H1 (cell line): Measurements from ENCODE around the gene VDR. TPM values are rescaled to one million over a fixed set of nuclear protein-coding genes. Genes with fewer than 3 reads are reported as not detected.

Experiments used
- CTCF ChIA-PET: fragments of 300-600 bp; sonication (Branson Sonifier 250); formaldehyde crosslinking; loops from one replicate; lab custom pipeline; 2021; ENCODE audit not compliant: partially characterized antibody; lab: Charles Lee
- POLR2A ChIA-PET: fragments of 300-600 bp; sonication (Branson Sonifier 250); formaldehyde crosslinking; loops from one replicate; lab custom pipeline; 2021; ENCODE audit warnings: inconsistent platforms; ENCODE audit not compliant: partially characterized antibody; lab: Charles Lee
- DNase-seq, 2 experiments: peaks; one replicate each; pipeline versions ENCODE4 v3.0.0 to v3.0.0-alpha.2; 2010 to 2022; ENCODE audit warnings: low spot score in 2 of 2, low read depth in 1 of 2, mixed read lengths in 1 of 2
- FAIRE-seq: peaks from 2 replicates; lab custom pipeline; 2011; peaks lifted over from hg19 to GRCh38; lab: Jason Lieb, UNC
- H2AFZ ChIP-seq: 2 replicates; pipeline ENCODE4 v1.8.1; 2012; ENCODE audit warnings: low read length, inconsistent platforms
- H2AK5ac ChIP-seq: 2 replicates; pipeline ENCODE4 v1.6.1; 2013; ENCODE audit warnings: low read depth, low read length
- H2BK120ac ChIP-seq: replicated peaks from 2 replicates; pipeline ENCODE3; 2013; ENCODE audit warnings: low read depth, low read length, inconsistent platforms
- H2BK12ac ChIP-seq: 2 replicates; pipeline ENCODE4 v1.6.1; 2013; ENCODE audit warnings: low read depth, low read length
- H2BK15ac ChIP-seq: 2 replicates; pipeline ENCODE4 v1.6.1; 2013; ENCODE audit warnings: low read length
- H2BK20ac ChIP-seq: 2 replicates; pipeline ENCODE4 v1.6.1; 2013; ENCODE audit warnings: low read length
- H2BK5ac ChIP-seq: 2 replicates; pipeline ENCODE4 v1.6.1; 2013; ENCODE audit warnings: low read depth, low read length
- H3K14ac ChIP-seq: 2 replicates; pipeline ENCODE4 v1.6.1; 2013; ENCODE audit warnings: inconsistent platforms; ENCODE audit not compliant: insufficient read length
- H3K18ac ChIP-seq: 2 replicates; pipeline ENCODE4 v1.6.1; 2013; ENCODE audit warnings: low read length; ENCODE audit errors: extremely low read depth
- H3K23ac ChIP-seq: 2 replicates; pipeline ENCODE4 v1.6.1; 2013; ENCODE audit warnings: inconsistent platforms; ENCODE audit not compliant: insufficient read length
- H3K23me2 ChIP-seq: 2 replicates; pipeline ENCODE4 v1.6.1; 2013; ENCODE audit warnings: low read depth, low read length
- H3K27ac ChIP-seq: 2 replicates; pipeline ENCODE4 v1.6.1; 2011; ENCODE audit warnings: low read depth, low read length, inconsistent platforms
- H3K27me3 ChIP-seq, 4 experiments: replicated peaks in 1 of 4; 1 replicate in 1 of 4; 2 replicates in 3 of 4; pipeline versions ENCODE4 v1.6.1 to v1.8.1; 2011 to 2013; ENCODE audit warnings: low read length in 3 of 4, mild to moderate bottlenecking in 3 of 4, inconsistent platforms in 2 of 4, mixed read lengths in 2 of 4, moderate library complexity in 1 of 4; ENCODE audit not compliant: control insufficient read depth in 3 of 4, insufficient read depth in 3 of 4; ENCODE audit errors: extremely low read depth in 1 of 4
- H3K36me3 ChIP-seq, 4 experiments: 2 replicates each; pipeline versions ENCODE4 v1.6.1 to v1.8.1; 2011 to 2013; ENCODE audit warnings: mild to moderate bottlenecking in 4 of 4, low read length in 3 of 4, moderate library complexity in 2 of 4, control low read depth in 1 of 4, inconsistent platforms in 1 of 4; ENCODE audit not compliant: insufficient read depth in 4 of 4, control insufficient read depth in 2 of 4
- H3K4ac ChIP-seq: replicated peaks from 2 replicates; pipeline ENCODE3; 2013; ENCODE audit warnings: low read length, low read depth, mixed read lengths, inconsistent platforms; ENCODE audit not compliant: insufficient read length
- H3K4me1 ChIP-seq, 4 experiments: replicated peaks in 1 of 4; 1 replicate in 1 of 4; 2 replicates in 3 of 4; pipeline versions ENCODE4 v1.6.1 to v1.8.1; 2011 to 2013; ENCODE audit warnings: low read length in 3 of 4, inconsistent platforms in 2 of 4, mixed read lengths in 1 of 4; ENCODE audit not compliant: insufficient read depth in 4 of 4, control insufficient read depth in 3 of 4
- H3K4me2 ChIP-seq, 2 experiments: 2 replicates each; pipeline versions ENCODE4 v1.6.1 to v1.8.1; 2011 to 2013; ENCODE audit warnings: low read depth in 2 of 2, low read length in 2 of 2, control low read depth in 1 of 2, inconsistent platforms in 1 of 2, mild to moderate bottlenecking in 1 of 2; ENCODE audit not compliant: insufficient read depth in 1 of 2
- H3K4me3 ChIP-seq, 4 experiments: fragments of 200-600, 300-600 bp in 1 of 4; sonication (generic), shearing (Covaris generic), sonication (Bioruptor Twin) in 1 of 4; 2 replicates each; pipeline versions ENCODE4 v1.5.1 to v1.8.1; 2011 to 2016; ENCODE audit warnings: low read length in 4 of 4, low read depth in 3 of 4, control low read depth in 2 of 4, inconsistent platforms in 2 of 4, mild to moderate bottlenecking in 2 of 4, mixed read lengths in 1 of 4, moderate library complexity in 1 of 4; ENCODE audit not compliant: insufficient read depth in 2 of 4; ENCODE audit errors: extremely low read depth in 1 of 4
- H3K56ac ChIP-seq: replicated peaks from 2 replicates; pipeline ENCODE3; 2013; ENCODE audit warnings: low read depth, mild to moderate bottlenecking, mixed read lengths, low read length, inconsistent platforms; ENCODE audit not compliant: insufficient read length
- H3K79me1 ChIP-seq: 2 replicates; pipeline ENCODE4 v1.6.1; 2013; ENCODE audit warnings: low read depth, low read length, control low read depth
- H3K79me2 ChIP-seq, 2 experiments: 2 replicates each; pipeline versions ENCODE4 v1.6.1 to v1.8.1; 2012 to 2013; ENCODE audit warnings: low read length in 2 of 2, mild to moderate bottlenecking in 2 of 2, inconsistent platforms in 1 of 2; ENCODE audit not compliant: insufficient read depth in 2 of 2, control insufficient read depth in 1 of 2
- H3K9ac ChIP-seq, 4 experiments: replicated peaks in 1 of 4; 1 replicate in 1 of 4; 2 replicates in 3 of 4; pipeline versions ENCODE4 v1.6.1 to v1.8.1; 2011 to 2013; ENCODE audit warnings: low read depth in 3 of 4, low read length in 3 of 4, control low read depth in 2 of 4, mild to moderate bottlenecking in 2 of 4, moderate library complexity in 2 of 4, inconsistent platforms in 1 of 4; ENCODE audit errors: extremely low read depth in 1 of 4
- H3K9me3 ChIP-seq, 2 experiments: 2 replicates each; pipeline versions ENCODE4 v1.6.1 to v1.8.1; 2012 to 2013; ENCODE audit warnings: mild to moderate bottlenecking in 2 of 2, moderate library complexity in 2 of 2, control low read depth in 1 of 2, inconsistent platforms in 1 of 2, low read depth in 1 of 2, low read length in 1 of 2, mixed read lengths in 1 of 2; ENCODE audit not compliant: insufficient read depth in 2 of 2
- H4K20me1 ChIP-seq, 2 experiments: replicated peaks in 1 of 2; 2 replicates each; pipeline versions ENCODE3 to v1.8.1; 2011 to 2013; ENCODE audit warnings: inconsistent platforms in 2 of 2, low read length in 2 of 2, mild to moderate bottlenecking in 1 of 2; ENCODE audit not compliant: insufficient read depth in 2 of 2, control insufficient read depth in 1 of 2
- H4K5ac ChIP-seq: 2 replicates; pipeline ENCODE4 v1.6.1; 2013; ENCODE audit warnings: low read length, low read depth, mixed read lengths, inconsistent platforms; ENCODE audit not compliant: insufficient read length
- H4K8ac ChIP-seq: 2 replicates; pipeline ENCODE4 v1.8.0; 2013; ENCODE audit warnings: mild to moderate bottlenecking, moderate library complexity, low read length, inconsistent platforms; ENCODE audit not compliant: insufficient read depth; ENCODE audit errors: extremely low read depth
- H4K91ac ChIP-seq: replicated peaks from 2 replicates; pipeline ENCODE3; 2013; ENCODE audit warnings: low read length, mixed read lengths, inconsistent platforms; ENCODE audit not compliant: insufficient read length
- CBX8 ChIP-seq: fragments of 300-800, 300-1000 bp; sonication (generic); IDR thresholded peaks from 2 replicates; pipeline ENCODE4 v1.7.1; 2016; ENCODE audit warnings: low read depth, low read length, borderline replicate concordance
- CHD1 ChIP-seq: IDR thresholded peaks from 2 replicates; pipeline ENCODE4 v1.6.1; 2012; ENCODE audit warnings: low read depth, low read length, improper control_type of control experiment
- EP300 ChIP-seq, 2 experiments: IDR thresholded peaks; 1 replicate in 1 of 2; 2 replicates in 1 of 2; pipeline ENCODE4 v1.6.1; 2011 to 2012; ENCODE audit warnings: low read depth in 2 of 2, low read length in 2 of 2, mild to moderate bottlenecking in 2 of 2, borderline replicate concordance in 1 of 2, inconsistent platforms in 1 of 2, moderate library complexity in 1 of 2
- FOSL1 ChIP-seq: IDR thresholded peaks from 2 replicates; pipeline ENCODE4 v1.6.1; 2011; ENCODE audit warnings: mild to moderate bottlenecking, low read depth, low read length, moderate library complexity; ENCODE audit not compliant: insufficient read depth
- KDM1A ChIP-seq: fragments of 200-600, 300-600 bp; sonication (generic); IDR thresholded peaks from 2 replicates; pipeline ENCODE4 v1.7.1; 2016; ENCODE audit warnings: mild to moderate bottlenecking, low read length, borderline replicate concordance
- PHF8 ChIP-seq: fragments of 200-600 bp; sonication (generic); conservative IDR thresholded peaks from 2 replicates; pipeline ENCODE4 v1.7.1; 2012; ENCODE audit warnings: low read depth, mild to moderate bottlenecking, inconsistent platforms, low read length, moderate library complexity
- POLR2AphosphoS5 ChIP-seq: IDR thresholded peaks from 2 replicates; pipeline ENCODE4 v1.6.1; 2011; ENCODE audit warnings: low read depth, low read length
- SIRT6 ChIP-seq: IDR thresholded peaks from one replicate; pipeline ENCODE4 v1.7.1; 2012; ENCODE audit warnings: low read length, inconsistent platforms
- SP2 ChIP-seq: IDR thresholded peaks from 2 replicates; pipeline ENCODE4 v1.6.1; 2012; ENCODE audit warnings: mild to moderate bottlenecking, low read length, inconsistent platforms
- TAF7 ChIP-seq: optimal IDR thresholded peaks from 2 replicates; pipeline ENCODE3; 2011; ENCODE audit warnings: low read depth, mild to moderate bottlenecking, inconsistent platforms, low read length, moderate library complexity, borderline replicate concordance
- YY1 ChIP-seq: IDR thresholded peaks from 2 replicates; pipeline ENCODE4 v1.6.1; 2011; ENCODE audit warnings: low read depth, mild to moderate bottlenecking, low read length
- polyA plus RNA-seq, 7 experiments: library from polyadenylated mRNA; depleted of rRNA in 3 of 7; stranded (reverse) in 5 of 7; unstranded in 2 of 7; fragments of >200 nt in 5 of 7; fragments of 200-250 nt in 2 of 7; gene quantifications; 1 replicate in 5 of 7; 2 replicates in 1 of 7; 4 replicates in 1 of 7; pipeline versions ENCODE4 v1.2.1 to v1.2.3, GENCODE V29; 2011 to 2013; ENCODE audit warnings: missing spikeins in 2 of 7, mixed read lengths in 2 of 7
- total RNA-seq: library from RNA; stranded (reverse); fragmentation: NEBNext Ultra II Directional; extraction: Animal tissue kit (Norgen Biotek cat#: 25700); gene quantifications from 2 replicates; pipeline ENCODE4 v1.2.1, GENCODE V29; 2021

The VDR gene
- total and polyA plus RNA-seq, 2 of the 8 experiments (the other 6 are each of a cell fraction or from before 2014, with no cell fraction given): 0.44 to 0.65 TPM

DNA sequence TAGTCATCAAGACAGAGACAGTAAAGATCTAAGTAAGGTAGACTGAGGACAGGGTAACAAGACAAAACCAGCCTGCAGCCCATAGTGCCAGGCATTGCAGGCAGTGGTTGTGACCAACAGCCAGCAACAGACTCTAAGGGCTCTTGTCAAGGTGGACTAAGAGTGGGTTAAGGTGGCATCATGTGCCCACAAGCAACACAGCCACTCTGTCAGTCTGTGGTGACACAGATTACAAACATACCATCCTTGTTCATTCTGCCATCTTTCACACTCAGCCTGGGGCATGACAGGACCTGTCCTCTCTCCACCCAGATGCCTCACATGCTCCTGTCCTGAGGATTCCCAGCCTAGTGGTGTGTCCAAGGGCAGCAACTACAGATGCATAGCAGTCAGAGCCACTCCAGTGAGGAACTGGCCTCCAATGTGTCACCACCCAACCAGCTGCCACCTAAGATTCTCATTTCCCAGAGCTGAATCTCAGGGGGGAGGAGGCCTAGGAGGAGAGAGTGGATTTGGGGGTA lies 28.3 kb downstream of the VDR start:
- Histone ChIP-seq H3K56ac (no peak overlapping the region), H4K91ac (peak overlapping the region; percentile 37), H3K4me1 (no peaks in the 10 kb centered on the region), H2AK5ac (no peak overlapping the region), H3K27ac (no peak overlapping the region), H2BK12ac (no peak overlapping the region), H4K5ac (no peak overlapping the region), H3K9me3 (no peaks in the 10 kb centered on the region), H3K23me2 (no peaks in the 10 kb centered on the region), H3K79me2 (no peaks in the 10 kb centered on the region), H2BK5ac (no peak overlapping the region), H3K4me2 (no peak overlapping the region), H4K20me1 (no peaks in the 10 kb centered on the region), H2AFZ (no peak overlapping the region), H3K4ac (no peak overlapping the region), H3K14ac (no peak overlapping the region), H3K79me1 (no peaks in the 10 kb centered on the region), H3K27me3 (no peaks in the 10 kb centered on the region), H4K8ac (no peak overlapping the region)
- CTCF ChIA-PET: interaction anchor here (1.1 to 2.1 kb wide), 3 partner anchors 9 to 74 kb away, joined by 3 to 6 read pairs (median 3); partner anchors contain the start of gene VDR
- DNase-seq (no peak), FAIRE-seq (no peak)
- POLR2A ChIA-PET: no interaction called here
- TF ChIP-seq PHF8 (no peak), KDM1A (no peak), FOSL1 (no peak), EP300 (IDR thresholded peaks at IDR 0.05; ENCODE audit: borderline replicate concordance in 1 of 2, low read depth in 2 of 2, low read length in 2 of 2) (no peak), YY1 (no peak), TAF7 (no peak), SP2 (no peak), SIRT6 (no peak), POLR2AphosphoS5 (no peak), CBX8 (no peak), CHD1 (no peak)
- TF ChIP-seq, all 59 proteins: peak for 0
- H2BK120ac ChIP-seq: no peak overlapping the region
- H3K36me3 ChIP-seq: no peaks in the 10 kb centered on the region
- no peak overlapping the region for H3K23ac ChIP-seq
- no peak overlapping the region for H3K4me3 ChIP-seq
- H2BK15ac ChIP-seq: 0 out of 2 replicates have a peak overlapping the region, but pooled peaks have one; percentile 65
- no peak overlapping the region for H3K18ac ChIP-seq
- H3K9ac ChIP-seq: no peak overlapping the region
- no peak overlapping the region for H2BK20ac ChIP-seq
